GM12878 (cell line): Measurements from ENCODE around the gene GUK1. TPM values are rescaled to one million over a fixed set of nuclear protein-coding genes. Genes with fewer than 3 reads are reported as not detected.

Source experiments
- BMI1 ChIP-seq: fragments of 450-650 bp; IDR thresholded peaks from 2 replicates; pipeline ENCODE4 v1.6.1; 2016; ENCODE audit warnings: mild to moderate bottlenecking, moderate library complexity, borderline replicate concordance
- BRCA1 ChIP-seq: IDR thresholded peaks from 2 replicates; pipeline ENCODE4 v1.6.1; 2011; ENCODE audit warnings: low read depth, low read length, improper control_type of control experiment
- CBX3 ChIP-seq: fragments of 200-600 bp; sonication (generic); IDR thresholded peaks from 2 replicates; pipeline ENCODE4 v1.6.1; 2016; ENCODE audit warnings: low read depth, borderline replicate concordance
- CEBPB ChIP-seq, 2 experiments: fragments of 150-350 bp in 1 of 2; IDR thresholded peaks; 2 replicates each; pipeline ENCODE4 v1.6.1; 2012 to 2014; ENCODE audit warnings: low read depth in 2 of 2, low read length in 2 of 2, borderline replicate concordance in 1 of 2, inconsistent platforms in 1 of 2
- ETV6 ChIP-seq, 2 experiments: fragments of 450-650 bp in 1 of 2; IDR thresholded peaks in 1 of 2; conservative IDR thresholded peaks in 1 of 2; 2 replicates each; pipeline ENCODE4 v1.6.1; 2014; ENCODE audit warnings: antibody characterized with exemption in 1 of 2, borderline replicate concordance in 1 of 2, low read depth in 1 of 2, mild to moderate bottlenecking in 1 of 2, moderate library complexity in 1 of 2
- IKZF2 ChIP-seq, 2 experiments: fragments of 450-650 bp; IDR thresholded peaks; 2 replicates each; pipeline ENCODE4 v1.6.1; 2017; ENCODE audit warnings: mild to moderate bottlenecking in 2 of 2, moderate library complexity in 2 of 2
- JUNB ChIP-seq: IDR thresholded peaks from 2 replicates; pipeline ENCODE4 v1.6.1; 2016; ENCODE audit warnings: antibody characterized with exemption, mild to moderate bottlenecking
- NBN ChIP-seq: fragments of 450-650 bp; IDR thresholded peaks from 2 replicates; pipeline ENCODE4 v1.6.1; 2016
- POLR2A ChIP-seq: IDR thresholded peaks from 2 replicates; pipeline ENCODE4 v1.6.1; 2011; ENCODE audit warnings: low read depth, mild to moderate bottlenecking, low read length
- SRF ChIP-seq, 2 experiments: IDR thresholded peaks; 2 replicates each; pipeline ENCODE4 v1.6.1; 2011; ENCODE audit warnings: low read depth in 2 of 2, low read length in 2 of 2, mild to moderate bottlenecking in 1 of 2, moderate library complexity in 1 of 2
- STAT1 ChIP-seq: fragments of 450-650 bp; conservative IDR thresholded peaks from 2 replicates; pipeline ENCODE4 v1.6.1; 2014; ENCODE audit warnings: antibody characterized with exemption, mild to moderate bottlenecking
- USF1 ChIP-seq: IDR thresholded peaks from 2 replicates; pipeline ENCODE4 v1.6.1; 2011; ENCODE audit warnings: borderline replicate concordance, low read depth, mild to moderate bottlenecking, moderate library complexity, mixed read lengths, low read length; ENCODE audit not compliant: insufficient read depth; ENCODE audit errors: extremely low read length
- ZBTB33 ChIP-seq: fragments of 450-650 bp; IDR thresholded peaks from 2 replicates; pipeline ENCODE4 v1.6.1; 2017; ENCODE audit warnings: mild to moderate bottlenecking
- polyA plus RNA-seq, 11 experiments: library from polyadenylated mRNA; depleted of rRNA in 4 of 11; unstranded in 6 of 11; stranded (reverse) in 5 of 11; fragments of >200 nt; fragmentation: Nextera tagmentation in 4 of 11; fragmentation: Illumina TruSeq in 1 of 11; extraction: Ambion mirVana in 4 of 11; extraction: Trizol in 1 of 11; gene quantifications; 1 replicate in 1 of 11; 2 replicates in 10 of 11; pipeline versions ENCODE4 v1.2.1 to v1.2.3, GENCODE V29; 2011 to 2016; ENCODE audit warnings: inconsistent platforms in 2 of 11, missing spikeins in 2 of 11, low read depth in 1 of 11
- total RNA-seq, 4 experiments: library from RNA; depleted of rRNA in 3 of 4; stranded (reverse); fragments of >200 nt in 3 of 4; fragmentation: Illumina TruSeq in 1 of 4; extraction: Trizol in 1 of 4; gene quantifications; 2 replicates each; pipeline versions ENCODE4 v1.2.1 to v1.2.3, GENCODE V29; 2013 to 2021
- TF ChIP-seq, protein P1 (sequence below), 3 experiments: IDR thresholded peaks in 2 of 3; conservative IDR thresholded peaks in 1 of 3; 2 replicates each; pipeline ENCODE4 v1.5.1; 2011; ENCODE audit warnings: low read depth in 3 of 3, low read length in 3 of 3, mild to moderate bottlenecking in 3 of 3, control low read depth in 2 of 3, moderate library complexity in 2 of 3, inconsistent platforms in 1 of 3, mixed read lengths in 1 of 3; ENCODE audit not compliant: control insufficient read depth in 2 of 3, insufficient read depth in 1 of 3; ENCODE audit errors: extremely low read depth in 1 of 3
- TF ChIP-seq, protein P2 (sequence below): fragments of 450-650 bp; IDR thresholded peaks from 2 replicates; pipeline ENCODE4 v1.6.1; 2017; ENCODE audit warnings: antibody characterized with exemption, mild to moderate bottlenecking, moderate library complexity
- TF ChIP-seq, protein P3 (sequence below): fragments of 450-650 bp; IDR thresholded peaks from 2 replicates; pipeline ENCODE4 v1.6.1; 2018; ENCODE audit warnings: mild to moderate bottlenecking, low read depth, moderate library complexity; ENCODE audit not compliant: partially characterized antibody

Gene GUK1
- total and polyA plus RNA-seq, 10 of the 15 experiments (the other 5 are each of a cell fraction or from before 2014, with no cell fraction given): 6.3 to 357 (median 203) TPM

GRCh38 chr1:228102791-228103620, 37.1 kb upstream of the GUK1 start, which contains the start of gene C1orf35 (continued):
- TF ChIP-seq ZBTB33: no peak
- TF ChIP-seq NBN: peak; percentile 95
- no peak for TF ChIP-seq CBX3
- TF ChIP-seq USF1: no peak
- peak; percentile 54 for TF ChIP-seq BRCA1
- TF ChIP-seq BMI1: no peak
- peak; percentile 58 to 89 for TF ChIP-seq SRF (IDR thresholded peaks at IDR 0.05; ENCODE audit: low read depth in 2 of 2, low read length in 2 of 2)
- TF ChIP-seq IKZF2 (IDR thresholded peaks at IDR 0.05): no peak; a peak in 1 of 4 replicates
- TF ChIP-seq POLR2A: peak; percentile 80
- TF ChIP-seq JUNB: no peak
- TF ChIP-seq, protein P1, sequence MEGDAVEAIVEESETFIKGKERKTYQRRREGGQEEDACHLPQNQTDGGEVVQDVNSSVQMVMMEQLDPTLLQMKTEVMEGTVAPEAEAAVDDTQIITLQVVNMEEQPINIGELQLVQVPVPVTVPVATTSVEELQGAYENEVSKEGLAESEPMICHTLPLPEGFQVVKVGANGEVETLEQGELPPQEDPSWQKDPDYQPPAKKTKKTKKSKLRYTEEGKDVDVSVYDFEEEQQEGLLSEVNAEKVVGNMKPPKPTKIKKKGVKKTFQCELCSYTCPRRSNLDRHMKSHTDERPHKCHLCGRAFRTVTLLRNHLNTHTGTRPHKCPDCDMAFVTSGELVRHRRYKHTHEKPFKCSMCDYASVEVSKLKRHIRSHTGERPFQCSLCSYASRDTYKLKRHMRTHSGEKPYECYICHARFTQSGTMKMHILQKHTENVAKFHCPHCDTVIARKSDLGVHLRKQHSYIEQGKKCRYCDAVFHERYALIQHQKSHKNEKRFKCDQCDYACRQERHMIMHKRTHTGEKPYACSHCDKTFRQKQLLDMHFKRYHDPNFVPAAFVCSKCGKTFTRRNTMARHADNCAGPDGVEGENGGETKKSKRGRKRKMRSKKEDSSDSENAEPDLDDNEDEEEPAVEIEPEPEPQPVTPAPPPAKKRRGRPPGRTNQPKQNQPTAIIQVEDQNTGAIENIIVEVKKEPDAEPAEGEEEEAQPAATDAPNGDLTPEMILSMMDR (IDR thresholded peaks at IDR 0.05 in 2 of 3, conservative IDR thresholded peaks at IDR 0.05 in 1 of 3; ENCODE audit: control insufficient read depth in 2 of 3, extremely low read depth in 1 of 3, insufficient read depth in 1 of 3, low read depth in 3 of 3, low read length in 3 of 3): no peak
- TF ChIP-seq ETV6 (conservative IDR thresholded peaks at IDR 0.05 in 1 of 2, IDR thresholded peaks at IDR 0.05 in 1 of 2; ENCODE audit: borderline replicate concordance in 1 of 2, low read depth in 1 of 2): no peak
- TF ChIP-seq, protein P2, sequence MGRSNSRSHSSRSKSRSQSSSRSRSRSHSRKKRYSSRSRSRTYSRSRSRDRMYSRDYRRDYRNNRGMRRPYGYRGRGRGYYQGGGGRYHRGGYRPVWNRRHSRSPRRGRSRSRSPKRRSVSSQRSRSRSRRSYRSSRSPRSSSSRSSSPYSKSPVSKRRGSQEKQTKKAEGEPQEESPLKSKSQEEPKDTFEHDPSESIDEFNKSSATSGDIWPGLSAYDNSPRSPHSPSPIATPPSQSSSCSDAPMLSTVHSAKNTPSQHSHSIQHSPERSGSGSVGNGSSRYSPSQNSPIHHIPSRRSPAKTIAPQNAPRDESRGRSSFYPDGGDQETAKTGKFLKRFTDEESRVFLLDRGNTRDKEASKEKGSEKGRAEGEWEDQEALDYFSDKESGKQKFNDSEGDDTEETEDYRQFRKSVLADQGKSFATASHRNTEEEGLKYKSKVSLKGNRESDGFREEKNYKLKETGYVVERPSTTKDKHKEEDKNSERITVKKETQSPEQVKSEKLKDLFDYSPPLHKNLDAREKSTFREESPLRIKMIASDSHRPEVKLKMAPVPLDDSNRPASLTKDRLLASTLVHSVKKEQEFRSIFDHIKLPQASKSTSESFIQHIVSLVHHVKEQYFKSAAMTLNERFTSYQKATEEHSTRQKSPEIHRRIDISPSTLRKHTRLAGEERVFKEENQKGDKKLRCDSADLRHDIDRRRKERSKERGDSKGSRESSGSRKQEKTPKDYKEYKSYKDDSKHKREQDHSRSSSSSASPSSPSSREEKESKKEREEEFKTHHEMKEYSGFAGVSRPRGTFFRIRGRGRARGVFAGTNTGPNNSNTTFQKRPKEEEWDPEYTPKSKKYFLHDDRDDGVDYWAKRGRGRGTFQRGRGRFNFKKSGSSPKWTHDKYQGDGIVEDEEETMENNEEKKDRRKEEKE: no peak
- TF ChIP-seq STAT1: no peak; the same call in 1 of the 2 replicates
- TF ChIP-seq, protein P3, sequence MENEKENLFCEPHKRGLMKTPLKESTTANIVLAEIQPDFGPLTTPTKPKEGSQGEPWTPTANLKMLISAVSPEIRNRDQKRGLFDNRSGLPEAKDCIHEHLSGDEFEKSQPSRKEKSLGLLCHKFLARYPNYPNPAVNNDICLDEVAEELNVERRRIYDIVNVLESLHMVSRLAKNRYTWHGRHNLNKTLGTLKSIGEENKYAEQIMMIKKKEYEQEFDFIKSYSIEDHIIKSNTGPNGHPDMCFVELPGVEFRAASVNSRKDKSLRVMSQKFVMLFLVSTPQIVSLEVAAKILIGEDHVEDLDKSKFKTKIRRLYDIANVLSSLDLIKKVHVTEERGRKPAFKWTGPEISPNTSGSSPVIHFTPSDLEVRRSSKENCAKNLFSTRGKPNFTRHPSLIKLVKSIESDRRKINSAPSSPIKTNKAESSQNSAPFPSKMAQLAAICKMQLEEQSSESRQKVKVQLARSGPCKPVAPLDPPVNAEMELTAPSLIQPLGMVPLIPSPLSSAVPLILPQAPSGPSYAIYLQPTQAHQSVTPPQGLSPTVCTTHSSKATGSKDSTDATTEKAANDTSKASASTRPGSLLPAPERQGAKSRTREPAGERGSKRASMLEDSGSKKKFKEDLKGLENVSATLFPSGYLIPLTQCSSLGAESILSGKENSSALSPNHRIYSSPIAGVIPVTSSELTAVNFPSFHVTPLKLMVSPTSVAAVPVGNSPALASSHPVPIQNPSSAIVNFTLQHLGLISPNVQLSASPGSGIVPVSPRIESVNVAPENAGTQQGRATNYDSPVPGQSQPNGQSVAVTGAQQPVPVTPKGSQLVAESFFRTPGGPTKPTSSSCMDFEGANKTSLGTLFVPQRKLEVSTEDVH: no peak
- TF ChIP-seq CEBPB (IDR thresholded peaks at IDR 0.05; ENCODE audit: borderline replicate concordance in 1 of 2, low read depth in 2 of 2, low read length in 2 of 2): no peak
